ENCODE measurements around the gene KAT2B.
A peak's percentile ranks its signal among the peaks of the same experiment; 100 is the strongest.
"Not testable (repeated sequence)": the region's sequence is repeated elsewhere in the genome, so short reads cannot be mapped to it uniquely, and the experiment has no call there.

KAT2B gene

DNA sequence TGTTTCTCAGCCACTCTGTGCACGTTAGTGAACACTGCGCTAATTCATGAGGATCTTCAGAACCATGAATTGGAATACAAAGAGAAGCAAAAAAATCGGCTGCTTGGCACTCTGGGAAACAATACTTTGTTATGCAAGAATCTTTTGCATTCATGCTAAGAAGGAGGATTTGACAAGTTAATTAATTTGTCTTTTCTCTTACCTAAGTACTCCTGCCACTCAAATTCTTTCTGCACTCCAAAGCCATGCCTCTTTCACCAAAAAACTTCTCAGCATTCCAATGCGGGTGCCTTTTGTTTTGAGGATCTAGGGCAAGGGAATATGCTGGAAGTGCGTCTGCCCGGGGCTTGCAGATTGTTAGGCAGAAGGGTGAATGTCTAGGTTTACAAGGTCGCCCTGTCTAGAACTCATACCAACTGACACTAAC lies 11.3 kb upstream of the KAT2B start:
- TF ChIP-seq, protein P1, sequence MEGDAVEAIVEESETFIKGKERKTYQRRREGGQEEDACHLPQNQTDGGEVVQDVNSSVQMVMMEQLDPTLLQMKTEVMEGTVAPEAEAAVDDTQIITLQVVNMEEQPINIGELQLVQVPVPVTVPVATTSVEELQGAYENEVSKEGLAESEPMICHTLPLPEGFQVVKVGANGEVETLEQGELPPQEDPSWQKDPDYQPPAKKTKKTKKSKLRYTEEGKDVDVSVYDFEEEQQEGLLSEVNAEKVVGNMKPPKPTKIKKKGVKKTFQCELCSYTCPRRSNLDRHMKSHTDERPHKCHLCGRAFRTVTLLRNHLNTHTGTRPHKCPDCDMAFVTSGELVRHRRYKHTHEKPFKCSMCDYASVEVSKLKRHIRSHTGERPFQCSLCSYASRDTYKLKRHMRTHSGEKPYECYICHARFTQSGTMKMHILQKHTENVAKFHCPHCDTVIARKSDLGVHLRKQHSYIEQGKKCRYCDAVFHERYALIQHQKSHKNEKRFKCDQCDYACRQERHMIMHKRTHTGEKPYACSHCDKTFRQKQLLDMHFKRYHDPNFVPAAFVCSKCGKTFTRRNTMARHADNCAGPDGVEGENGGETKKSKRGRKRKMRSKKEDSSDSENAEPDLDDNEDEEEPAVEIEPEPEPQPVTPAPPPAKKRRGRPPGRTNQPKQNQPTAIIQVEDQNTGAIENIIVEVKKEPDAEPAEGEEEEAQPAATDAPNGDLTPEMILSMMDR (IDR thresholded peaks at IDR 0.05; ENCODE audit: control insufficient read depth, insufficient read depth, low read depth, low read length, missing control alignments), result no peak
- no peak for DNase-seq (ENCODE audit: low read depth)
- H3K4me3 ChIP-seq (ENCODE audit: control insufficient read depth, low read depth, low read length), result no peak overlapping the region

DNA sequence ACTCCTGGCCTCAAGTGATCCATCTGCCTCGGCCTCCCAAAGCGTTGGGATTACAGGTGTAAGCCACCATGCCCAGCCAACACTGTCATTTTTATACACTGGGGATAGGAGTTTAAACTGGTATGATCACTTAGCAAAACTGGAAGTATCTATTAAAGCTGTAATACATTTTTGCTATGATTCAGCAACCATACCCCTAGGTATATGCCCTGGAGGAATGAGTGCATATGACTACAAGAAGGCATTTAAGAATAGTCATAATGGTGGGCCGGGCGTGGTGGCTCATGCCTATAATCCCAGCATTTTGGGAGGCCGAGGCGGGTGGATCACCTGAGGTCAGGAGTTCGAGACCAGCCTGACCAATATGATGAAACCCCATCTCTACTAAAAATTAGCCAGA lies 8.3 kb upstream of the KAT2B start:
- DNase-seq (ENCODE audit: low read depth); H3K4me3 ChIP-seq (ENCODE audit: control insufficient read depth, low read depth, low read length): not testable (repeated sequence)

DNA sequence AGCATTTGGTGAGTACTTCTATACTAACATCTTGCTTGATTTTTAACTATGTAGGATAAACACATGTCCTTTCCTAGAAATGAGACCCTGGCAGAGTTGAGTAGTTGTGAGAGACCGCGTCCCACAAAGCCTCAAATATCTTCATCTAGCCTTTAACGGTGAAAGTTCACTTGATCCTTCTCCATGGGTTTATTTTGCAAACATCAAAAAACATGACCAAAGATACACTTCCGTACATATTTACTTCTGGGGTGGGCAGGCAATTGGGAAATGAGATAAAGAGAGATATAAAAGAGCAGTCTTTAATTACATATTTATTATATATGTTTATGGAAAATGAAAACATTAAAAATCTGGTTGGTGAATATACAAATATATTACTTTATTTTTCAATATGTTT lies 5.2 kb upstream of the KAT2B start:
- no peak for DNase-seq (ENCODE audit: low read depth)
- no peak overlapping the region for H3K4me3 ChIP-seq (ENCODE audit: control insufficient read depth, low read depth, low read length)
- TF ChIP-seq, protein P1 (IDR thresholded peaks at IDR 0.05; ENCODE audit: control insufficient read depth, insufficient read depth, low read depth, low read length, missing control alignments), result no peak

DNA sequence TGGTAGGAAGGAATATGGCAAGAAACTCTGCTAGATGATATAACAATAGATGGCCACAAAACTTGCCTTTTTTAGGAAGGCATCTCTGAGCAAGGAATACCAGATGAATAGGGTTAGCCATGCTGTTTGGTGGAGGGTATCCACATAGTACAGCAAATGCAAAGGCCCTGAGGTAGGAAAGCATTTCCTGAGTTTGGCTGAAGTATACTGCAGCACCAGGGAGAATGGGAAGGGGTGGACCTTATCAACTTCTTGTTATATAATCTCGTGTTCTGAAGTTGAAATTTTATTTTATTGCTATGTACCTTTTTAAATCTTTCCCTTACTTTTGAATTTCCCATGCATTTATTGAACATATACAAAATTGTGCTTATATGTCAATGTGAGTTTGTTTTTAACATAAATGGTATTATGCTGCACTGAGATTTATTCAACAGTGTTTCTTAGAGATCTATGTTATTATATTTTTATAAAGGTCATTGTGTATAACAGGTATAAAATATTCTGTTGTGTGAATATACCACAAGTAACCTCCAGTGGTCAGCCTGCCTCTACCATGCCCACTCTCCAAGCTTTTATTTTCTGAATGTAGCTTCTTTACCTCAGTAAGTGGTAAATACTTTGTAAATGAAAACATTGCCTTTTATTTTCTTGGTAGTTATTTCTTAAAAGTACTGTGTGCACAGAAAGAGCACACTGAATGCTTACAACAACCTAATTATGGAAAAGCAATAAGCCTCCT lies 2.8 kb upstream of the KAT2B start:
- DNase-seq (ENCODE audit: low read depth), result no peak
- no peak overlapping the region for H3K4me3 ChIP-seq (ENCODE audit: control insufficient read depth, low read depth, low read length)
- TF ChIP-seq, protein P1 (IDR thresholded peaks at IDR 0.05; ENCODE audit: control insufficient read depth, insufficient read depth, low read depth, low read length, missing control alignments), result no peak

DNA sequence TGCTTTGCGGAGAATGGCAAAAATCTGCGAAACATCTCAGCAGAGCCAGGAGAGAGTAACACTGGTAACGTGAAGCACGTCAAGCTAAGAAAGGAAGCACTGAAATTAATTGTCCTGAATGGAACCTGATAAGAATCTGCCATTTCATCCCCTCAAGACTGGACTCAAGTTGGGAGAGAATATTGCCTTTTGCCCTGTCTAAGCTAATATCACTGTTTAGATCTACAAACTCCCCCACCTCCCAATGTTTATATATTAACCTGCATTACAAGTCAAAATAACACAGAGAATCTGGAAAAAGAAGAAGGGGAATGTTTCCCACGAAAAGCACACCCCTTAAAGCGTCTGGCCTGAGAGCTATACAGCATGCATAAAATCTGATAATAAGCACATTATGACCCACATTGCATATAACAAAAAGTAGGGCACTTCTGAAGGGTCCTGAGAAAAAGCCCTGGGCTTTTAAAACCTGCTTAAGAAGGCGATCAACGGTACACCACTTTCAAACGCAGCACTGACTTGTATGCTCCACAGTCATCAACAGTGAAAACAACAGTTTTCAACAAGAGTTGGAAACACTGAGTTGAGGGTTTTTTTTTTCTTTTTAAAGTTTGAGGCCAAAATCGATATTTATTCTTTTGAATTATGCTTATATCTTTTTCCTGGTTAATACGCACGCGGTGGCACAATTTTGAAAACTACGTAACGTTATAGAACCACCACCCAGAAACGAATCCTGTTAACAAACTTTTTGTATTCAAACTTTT lies 1.4 kb upstream of the KAT2B start:
- peak overlapping the region; percentile 79 for H3K4me3 ChIP-seq (ENCODE audit: control insufficient read depth, low read depth, low read length)
- DNase-seq (ENCODE audit: low read depth), result no peak
- TF ChIP-seq, protein P1 (IDR thresholded peaks at IDR 0.05; ENCODE audit: control insufficient read depth, insufficient read depth, low read depth, low read length, missing control alignments), result no peak

DNA sequence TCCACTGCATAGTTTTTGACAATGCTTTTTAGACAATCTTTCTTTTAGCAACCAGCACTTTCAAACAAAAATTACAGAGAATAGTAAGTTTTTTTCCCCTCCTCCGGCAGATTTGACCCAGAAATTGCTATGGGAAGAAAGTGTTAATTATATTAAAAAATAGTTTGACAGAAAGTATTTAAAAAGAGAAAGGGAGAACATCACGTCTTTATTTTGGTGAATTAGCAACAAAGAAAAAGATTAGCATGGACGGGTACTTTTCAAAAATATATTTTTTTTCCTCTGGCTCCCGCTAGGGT lies 831 bp upstream of the KAT2B start:
- TF ChIP-seq, protein P1 (IDR thresholded peaks at IDR 0.05; ENCODE audit: control insufficient read depth, insufficient read depth, low read depth, low read length, missing control alignments), result no peak
- no peak for DNase-seq (ENCODE audit: low read depth)
- H3K4me3 ChIP-seq (ENCODE audit: control insufficient read depth, low read depth, low read length), result peak overlapping the region; percentile 79

DNA sequence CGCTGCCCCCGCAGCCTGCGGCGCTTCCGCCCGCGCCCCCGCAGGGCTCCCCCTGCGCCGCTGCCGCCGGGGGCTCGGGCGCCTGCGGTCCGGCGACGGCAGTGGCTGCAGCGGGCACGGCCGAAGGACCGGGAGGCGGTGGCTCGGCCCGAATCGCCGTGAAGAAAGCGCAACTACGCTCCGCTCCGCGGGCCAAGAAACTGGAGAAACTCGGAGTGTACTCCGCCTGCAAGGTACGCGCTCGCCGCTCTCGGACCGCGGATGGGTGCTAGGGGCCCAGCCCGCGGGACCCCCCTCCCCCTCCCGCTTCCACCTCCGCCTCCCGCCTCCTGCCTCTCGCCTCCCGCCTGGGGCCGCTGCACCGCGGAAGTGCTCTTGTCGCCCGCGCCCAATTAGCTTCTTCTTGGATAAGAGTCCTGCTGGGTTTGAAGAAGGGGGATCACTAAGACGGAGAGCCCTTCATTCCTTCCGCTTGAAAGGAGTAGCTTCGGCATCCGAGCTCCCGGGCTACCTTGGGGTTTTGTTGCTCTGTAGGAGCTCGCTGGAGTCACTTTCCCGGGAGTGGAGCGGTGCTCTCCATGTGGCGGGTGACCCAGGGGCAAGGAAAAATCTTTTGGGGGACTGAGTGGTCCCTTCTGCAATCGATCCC lies 426 bp downstream of the KAT2B start:
- DNase-seq (ENCODE audit: low read depth), result no peak
- TF ChIP-seq, protein P1 (IDR thresholded peaks at IDR 0.05; ENCODE audit: control insufficient read depth, insufficient read depth, low read depth, low read length, missing control alignments), result no peak
- peak overlapping the region; percentile 79 for H3K4me3 ChIP-seq (ENCODE audit: control insufficient read depth, low read depth, low read length)

Data from AG09309 (cell line).